ENCODE data around the gene FRMD3.
A peak's percentile ranks its signal among the peaks of the same experiment; 100 is the strongest.

Gene FRMD3

GRCh38 chr9:83247732-83248131 lies 290.5 kb downstream of the FRMD3 start:
- H3K27ac ChIP-seq (ENCODE audit: low read depth, low read length): no peak overlapping the region
- no peak overlapping the region for H3K4me3 ChIP-seq (ENCODE audit: low read depth in 1 of 5, low read length in 5 of 5)
- peaks cover 0 to 9% (median 5%) of the 10 kb centered on the region in 5 donors for H3K36me3 ChIP-seq (ENCODE audit: control insufficient read depth in 5 of 5, insufficient read depth in 5 of 5, low read length in 5 of 5)
- no peaks in the 10 kb centered on the region for H3K4me1 ChIP-seq (ENCODE audit: control insufficient read depth in 5 of 5, insufficient read depth in 5 of 5, low read length in 5 of 5)
- H3K9me3 ChIP-seq (ENCODE audit: control insufficient read depth in 5 of 5, low read length in 5 of 5): peaks cover 0 to 3% (median 0%) of the 10 kb centered on the region in 5 donors
- H3K27me3 ChIP-seq (ENCODE audit: control insufficient read depth in 5 of 5, insufficient read depth in 4 of 5, low read length in 5 of 5): no peaks in the 10 kb centered on the region
- H3K9ac ChIP-seq (ENCODE audit: low read length in 5 of 5): no peak overlapping the region

DNA sequence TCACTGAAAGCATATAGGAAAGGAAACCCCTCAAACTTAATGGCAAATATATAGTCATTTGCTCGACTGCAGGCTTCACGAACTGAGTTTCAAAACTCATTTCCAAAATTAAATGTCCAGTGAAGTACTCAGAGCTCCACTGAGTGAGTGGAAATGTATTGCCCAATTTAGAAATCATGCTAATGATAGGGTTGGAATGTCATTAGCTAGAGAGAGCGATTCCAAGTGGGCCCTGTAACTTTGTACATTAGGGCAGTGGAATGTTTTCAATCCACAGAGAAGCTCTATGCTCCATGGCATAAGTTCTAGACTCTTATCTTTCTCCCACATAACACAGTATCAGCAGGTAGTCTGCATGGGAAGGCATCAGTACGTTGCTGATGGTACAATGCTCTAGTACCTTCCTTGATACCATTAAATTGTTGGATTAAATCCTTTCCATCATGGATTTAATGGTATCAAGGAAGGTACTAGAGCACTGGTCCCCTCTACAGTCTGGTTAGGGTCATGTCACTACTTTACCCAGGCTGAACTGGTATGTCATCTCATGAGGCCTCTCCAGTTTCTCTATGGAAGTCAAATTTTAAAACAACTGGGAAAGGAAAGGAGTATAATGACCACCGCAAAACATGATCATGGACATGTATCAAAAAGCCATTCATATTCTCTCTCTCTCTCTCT lies 292.1 kb downstream of the FRMD3 start:
- H3K9ac ChIP-seq (ENCODE audit: low read length in 5 of 5): no peak overlapping the region
- H3K4me1 ChIP-seq (ENCODE audit: control insufficient read depth in 5 of 5, insufficient read depth in 5 of 5, low read length in 5 of 5): no peaks in the 10 kb centered on the region
- no peaks in the 10 kb centered on the region for H3K27me3 ChIP-seq (ENCODE audit: control insufficient read depth in 5 of 5, insufficient read depth in 4 of 5, low read length in 5 of 5)
- no peak overlapping the region for H3K4me3 ChIP-seq (ENCODE audit: low read depth in 1 of 5, low read length in 5 of 5)
- peaks cover 0 to 3% (median 0%) of the 10 kb centered on the region in 5 donors for H3K9me3 ChIP-seq (ENCODE audit: control insufficient read depth in 5 of 5, low read length in 5 of 5)
- no peak overlapping the region for H3K27ac ChIP-seq (ENCODE audit: low read depth, low read length)
- H3K36me3 ChIP-seq (ENCODE audit: control insufficient read depth in 5 of 5, insufficient read depth in 5 of 5, low read length in 5 of 5): peaks cover 0 to 10% (median 6%) of the 10 kb centered on the region in 5 donors

- Histone ChIP-seq H3K9me3 (ENCODE audit: control insufficient read depth in 5 of 5, low read length in 5 of 5) (peaks cover 0 to 3% (median 0%) of the 10 kb centered on the region in 5 donors), H3K27me3 (ENCODE audit: control insufficient read depth in 5 of 5, insufficient read depth in 4 of 5, low read length in 5 of 5) (no peaks in the 10 kb centered on the region), H3K27ac (ENCODE audit: low read depth, low read length) (no peak overlapping the region), H3K4me3 (ENCODE audit: low read depth in 1 of 5, low read length in 5 of 5) (no peak overlapping the region), H3K36me3 (ENCODE audit: control insufficient read depth in 5 of 5, insufficient read depth in 5 of 5, low read length in 5 of 5) (peaks cover 0 to 10% (median 6%) of the 10 kb centered on the region in 5 donors), H3K9ac (ENCODE audit: low read length in 5 of 5) (no peak overlapping the region), H3K4me1 (ENCODE audit: control insufficient read depth in 5 of 5, insufficient read depth in 5 of 5, low read length in 5 of 5) (peaks cover 5 to 20% (median 13%) of the 10 kb centered on the region in 5 donors)
These were observed 296.1 kb downstream of the FRMD3 start for GRCh38 chr9:83242066-83242465.

DNA sequence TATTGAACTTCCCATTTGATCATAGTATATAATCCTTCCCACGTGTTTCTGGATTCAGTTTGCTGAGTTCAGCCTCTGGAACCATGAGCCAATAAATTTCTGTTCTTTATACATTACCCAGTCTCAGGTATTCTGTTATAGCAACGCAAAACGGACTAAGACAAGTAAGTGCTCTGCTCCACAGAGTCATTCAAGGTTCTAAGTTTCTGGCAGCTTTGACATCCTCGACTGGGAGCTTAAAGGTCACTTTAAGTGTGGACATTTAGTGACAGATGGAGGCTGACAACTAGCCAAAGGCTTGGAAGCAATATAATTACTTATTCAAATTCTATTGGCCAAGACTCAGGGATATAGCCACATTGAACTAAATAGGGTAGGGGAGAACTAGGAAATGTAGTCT lies 297.5 kb downstream of the FRMD3 start:
- H3K4me1 ChIP-seq (ENCODE audit: control insufficient read depth in 5 of 5, insufficient read depth in 5 of 5, low read length in 5 of 5): peaks cover 5 to 20% (median 13%) of the 10 kb centered on the region in 5 donors
- peaks cover 0 to 6% (median 5%) of the 10 kb centered on the region in 5 donors for H3K36me3 ChIP-seq (ENCODE audit: control insufficient read depth in 5 of 5, insufficient read depth in 5 of 5, low read length in 5 of 5)
- H3K27me3 ChIP-seq (ENCODE audit: control insufficient read depth in 5 of 5, insufficient read depth in 4 of 5, low read length in 5 of 5): no peaks in the 10 kb centered on the region
- H3K4me3 ChIP-seq (ENCODE audit: low read depth in 1 of 5, low read length in 5 of 5): no peak overlapping the region
- no peak overlapping the region for H3K27ac ChIP-seq (ENCODE audit: low read depth, low read length)
- peaks cover 0 to 3% (median 0%) of the 10 kb centered on the region in 5 donors for H3K9me3 ChIP-seq (ENCODE audit: control insufficient read depth in 5 of 5, low read length in 5 of 5)
- H3K9ac ChIP-seq (ENCODE audit: low read length in 5 of 5): no peak overlapping the region

DNA sequence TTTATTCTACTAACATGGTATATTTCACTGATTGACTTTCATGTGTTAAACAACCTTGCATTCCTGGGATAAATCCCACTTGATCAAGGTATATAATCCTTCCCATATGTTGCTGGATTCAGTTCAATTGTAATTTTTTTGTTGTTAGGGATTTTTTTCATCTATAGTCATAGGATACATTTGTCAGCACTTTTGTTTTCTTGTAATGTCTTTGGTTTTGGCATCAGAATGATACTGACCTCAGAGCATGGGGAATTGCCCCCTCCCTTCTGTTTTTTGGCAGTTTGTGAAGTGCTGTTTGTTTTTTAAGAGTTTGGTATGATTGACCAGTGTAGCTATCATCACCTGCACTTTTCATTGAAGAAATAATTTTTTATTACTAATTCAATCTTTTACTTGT lies 298.5 kb downstream of the FRMD3 start:
- Histone ChIP-seq H3K4me1 (ENCODE audit: control insufficient read depth in 5 of 5, insufficient read depth in 5 of 5, low read length in 5 of 5) (peaks cover 5 to 20% (median 13%) of the 10 kb centered on the region in 5 donors), H3K36me3 (ENCODE audit: control insufficient read depth in 5 of 5, insufficient read depth in 5 of 5, low read length in 5 of 5) (peaks cover 0 to 6% (median 5%) of the 10 kb centered on the region in 5 donors), H3K27ac (ENCODE audit: low read depth, low read length) (peak overlapping the region; percentile 52), H3K9me3 (ENCODE audit: control insufficient read depth in 5 of 5, low read length in 5 of 5) (peaks cover 0 to 3% (median 0%) of the 10 kb centered on the region in 5 donors), H3K4me3 (ENCODE audit: low read depth in 1 of 5, low read length in 5 of 5) (peak overlapping the region in 1 of 5 donors; percentile 13), H3K27me3 (ENCODE audit: control insufficient read depth in 5 of 5, insufficient read depth in 4 of 5, low read length in 5 of 5) (no peaks in the 10 kb centered on the region), H3K9ac (ENCODE audit: low read length in 5 of 5) (peak overlapping the region in 1 of 5 donors; percentile 24)

DNA sequence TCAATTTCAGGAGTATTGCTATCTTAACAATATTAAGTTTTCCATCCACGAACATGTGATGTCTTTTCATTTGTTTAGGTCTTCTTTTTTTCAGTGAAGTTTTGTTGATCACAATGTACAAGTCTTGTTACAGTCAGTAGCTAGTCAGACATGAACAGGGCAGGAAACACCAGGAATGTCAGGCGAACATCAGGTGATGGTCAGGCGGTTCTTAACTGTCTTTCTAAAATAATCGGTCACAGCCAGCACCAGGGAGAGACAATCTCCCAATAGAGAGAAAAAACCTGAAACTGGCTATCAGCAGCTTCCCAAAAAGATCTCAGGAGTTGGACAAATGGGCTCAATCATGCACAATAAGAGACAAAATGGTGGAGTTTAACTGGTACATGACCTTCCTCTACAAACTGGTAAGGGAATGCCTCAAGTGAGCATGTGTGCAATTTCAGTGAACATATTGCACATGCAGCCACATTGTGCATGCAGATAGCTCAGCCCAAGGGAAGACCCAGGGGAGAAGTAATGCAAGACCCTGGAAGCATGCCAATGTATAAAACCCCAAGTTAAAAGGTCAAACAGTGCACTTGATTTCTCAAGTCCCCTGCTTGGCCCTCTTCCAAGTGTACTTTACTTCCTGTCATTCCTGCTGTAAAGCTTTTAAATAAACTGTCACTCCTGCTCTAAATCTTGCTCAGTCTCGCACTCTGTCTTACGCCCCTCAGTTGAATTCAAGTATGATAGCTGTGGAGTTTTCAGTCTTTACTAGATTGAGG lies 299.1 kb downstream of the FRMD3 start:
- peak overlapping the region in 2 of 5 donors; percentile 13 to 22 for H3K4me3 ChIP-seq (ENCODE audit: low read depth in 1 of 5, low read length in 5 of 5)
- no peaks in the 10 kb centered on the region for H3K27me3 ChIP-seq (ENCODE audit: control insufficient read depth in 5 of 5, insufficient read depth in 4 of 5, low read length in 5 of 5)
- H3K36me3 ChIP-seq (ENCODE audit: control insufficient read depth in 5 of 5, insufficient read depth in 5 of 5, low read length in 5 of 5): peaks cover 0 to 6% (median 5%) of the 10 kb centered on the region in 5 donors
- peaks cover 0 to 3% (median 0%) of the 10 kb centered on the region in 5 donors for H3K9me3 ChIP-seq (ENCODE audit: control insufficient read depth in 5 of 5, low read length in 5 of 5)
- H3K9ac ChIP-seq (ENCODE audit: low read length in 5 of 5): peak overlapping the region in 1 of 5 donors; percentile 24
- H3K27ac ChIP-seq (ENCODE audit: low read depth, low read length): peak overlapping the region; percentile 52
- peaks cover 5 to 20% (median 13%) of the 10 kb centered on the region in 5 donors for H3K4me1 ChIP-seq (ENCODE audit: control insufficient read depth in 5 of 5, insufficient read depth in 5 of 5, low read length in 5 of 5)

GRCh38 chr9:83236029-83236696 lies 302.0 kb downstream of the FRMD3 start:
- H3K9ac ChIP-seq (ENCODE audit: low read length in 5 of 5): no peak overlapping the region
- no peak overlapping the region for H3K27ac ChIP-seq (ENCODE audit: low read depth, low read length)
- no peaks in the 10 kb centered on the region for H3K27me3 ChIP-seq (ENCODE audit: control insufficient read depth in 5 of 5, insufficient read depth in 4 of 5, low read length in 5 of 5)
- H3K9me3 ChIP-seq (ENCODE audit: control insufficient read depth in 5 of 5, low read length in 5 of 5): no peaks in the 10 kb centered on the region
- H3K4me3 ChIP-seq (ENCODE audit: low read depth in 1 of 5, low read length in 5 of 5): no peak overlapping the region
- no peaks in the 10 kb centered on the region for H3K36me3 ChIP-seq (ENCODE audit: control insufficient read depth in 5 of 5, insufficient read depth in 5 of 5, low read length in 5 of 5)
- peaks cover 5 to 20% (median 13%) of the 10 kb centered on the region in 5 donors for H3K4me1 ChIP-seq (ENCODE audit: control insufficient read depth in 5 of 5, insufficient read depth in 5 of 5, low read length in 5 of 5)

DNA sequence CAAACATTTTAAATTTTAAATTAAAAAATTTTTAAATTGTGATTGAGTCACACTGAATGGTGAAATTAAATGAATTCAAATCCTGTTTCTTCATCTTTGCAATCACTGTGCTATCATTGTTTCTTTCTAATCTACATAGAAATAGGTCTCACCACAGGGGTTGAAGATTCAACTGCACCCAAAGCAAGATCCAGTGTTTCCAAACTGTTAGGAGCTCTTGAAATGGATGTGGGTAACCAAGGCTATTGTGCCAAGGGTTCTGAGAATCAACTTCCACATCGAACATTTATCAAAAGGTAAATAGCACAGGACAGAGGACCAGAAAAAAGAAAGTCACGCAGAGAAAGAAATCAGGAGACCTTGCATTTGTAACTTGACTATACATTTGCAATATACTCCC lies 302.7 kb downstream of the FRMD3 start:
- Histone ChIP-seq H3K4me1 (ENCODE audit: control insufficient read depth in 5 of 5, insufficient read depth in 5 of 5, low read length in 5 of 5) (peaks cover 5 to 20% (median 13%) of the 10 kb centered on the region in 5 donors), H3K27me3 (ENCODE audit: control insufficient read depth in 5 of 5, insufficient read depth in 4 of 5, low read length in 5 of 5) (no peaks in the 10 kb centered on the region), H3K9ac (ENCODE audit: low read length in 5 of 5) (no peak overlapping the region), H3K36me3 (ENCODE audit: control insufficient read depth in 5 of 5, insufficient read depth in 5 of 5, low read length in 5 of 5) (no peaks in the 10 kb centered on the region), H3K9me3 (ENCODE audit: control insufficient read depth in 5 of 5, low read length in 5 of 5) (no peaks in the 10 kb centered on the region), H3K4me3 (ENCODE audit: low read depth in 1 of 5, low read length in 5 of 5) (no peak overlapping the region), H3K27ac (ENCODE audit: low read depth, low read length) (no peak overlapping the region)

- Histone ChIP-seq H3K9me3 (ENCODE audit: control insufficient read depth in 5 of 5, low read length in 5 of 5) (no peaks in the 10 kb centered on the region), H3K4me1 (ENCODE audit: control insufficient read depth in 5 of 5, insufficient read depth in 5 of 5, low read length in 5 of 5) (peaks cover 5 to 12% (median 10%) of the 10 kb centered on the region in 5 donors), H3K27ac (ENCODE audit: low read depth, low read length) (no peak overlapping the region), H3K36me3 (ENCODE audit: control insufficient read depth in 5 of 5, insufficient read depth in 5 of 5, low read length in 5 of 5) (no peaks in the 10 kb centered on the region), H3K4me3 (ENCODE audit: low read depth in 1 of 5, low read length in 5 of 5) (no peak overlapping the region), H3K9ac (ENCODE audit: low read length in 5 of 5) (no peak overlapping the region), H3K27me3 (ENCODE audit: control insufficient read depth in 5 of 5, insufficient read depth in 4 of 5, low read length in 5 of 5) (no peaks in the 10 kb centered on the region)
These were observed 303.7 kb downstream of the FRMD3 start for GRCh38 chr9:83234541-83234940.

Data from subcutaneous abdominal adipose tissue (tissue), 5 donors.